Fibroblast of skin of abdomen (primary cell): Measurements from ENCODE around the gene COL18A1.
"Not testable (repeated sequence)": the region's sequence is repeated elsewhere in the genome, so short reads cannot be mapped to it uniquely, and the experiment has no call there.

Source experiments
- DNase-seq: peaks from one replicate; pipeline ENCODE4 v3.0.0-alpha.2; 2013

Gene COL18A1

GRCh38 chr21:45548711-45549491 lies 143.9 kb downstream of the COL18A1 start:
- no peak for DNase-seq

GRCh38 chr21:45549626-45550463 lies 144.9 kb downstream of the COL18A1 start:
- DNase-seq = no peak

- DNase-seq = peak; percentile 23
Observed at GRCh38 chr21:45550522-45551210, 145.7 kb downstream of the COL18A1 start.

GRCh38 chr21:45551316-45551715 lies 146.4 kb downstream of the COL18A1 start:
- DNase-seq = peak; percentile 44

GRCh38 chr21:45551783-45552695 lies 147.1 kb downstream of the COL18A1 start:
- DNase-seq = no peak

- DNase-seq = no peak
Observed at GRCh38 chr21:45552696-45553391, 147.9 kb downstream of the COL18A1 start.

GRCh38 chr21:45554477-45555175 lies 149.7 kb downstream of the COL18A1 start:
- peak; percentile 71 for DNase-seq

- DNase-seq = no peak
Observed at GRCh38 chr21:45555251-45555556, 150.2 kb downstream of the COL18A1 start.

GRCh38 chr21:45555557-45556301 lies 150.8 kb downstream of the COL18A1 start:
- peak; percentile 80 for DNase-seq

GRCh38 chr21:45556302-45556644 lies 151.3 kb downstream of the COL18A1 start:
- DNase-seq = no peak

GRCh38 chr21:45556645-45557615 lies 152.0 kb downstream of the COL18A1 start:
- no peak for DNase-seq

- no peak for DNase-seq
Observed at GRCh38 chr21:45557616-45558043, 152.7 kb downstream of the COL18A1 start.

- no peak for DNase-seq
Observed at GRCh38 chr21:45558044-45558721, 153.2 kb downstream of the COL18A1 start.

GRCh38 chr21:45559216-45560105 lies 154.5 kb downstream of the COL18A1 start:
- DNase-seq = no peak

- DNase-seq = no peak
Observed at GRCh38 chr21:45560106-45561021, 155.4 kb downstream of the COL18A1 start.

GRCh38 chr21:45561241-45561640 lies 156.3 kb downstream of the COL18A1 start:
- not testable (repeated sequence) for DNase-seq
